GM12892 (cell line): ENCODE data around the gene ALDH3B1.

Source experiments
- POLR2A ChIP-seq: IDR thresholded peaks from 2 replicates; pipeline ENCODE4 v1.6.1; 2011; ENCODE audit warnings: low read depth, low read length, control low read depth
- POLR2AphosphoS5 ChIP-seq: IDR thresholded peaks from 2 replicates; pipeline ENCODE4 v1.6.1; 2011; ENCODE audit warnings: low read depth, low read length, control low read depth

DNA sequence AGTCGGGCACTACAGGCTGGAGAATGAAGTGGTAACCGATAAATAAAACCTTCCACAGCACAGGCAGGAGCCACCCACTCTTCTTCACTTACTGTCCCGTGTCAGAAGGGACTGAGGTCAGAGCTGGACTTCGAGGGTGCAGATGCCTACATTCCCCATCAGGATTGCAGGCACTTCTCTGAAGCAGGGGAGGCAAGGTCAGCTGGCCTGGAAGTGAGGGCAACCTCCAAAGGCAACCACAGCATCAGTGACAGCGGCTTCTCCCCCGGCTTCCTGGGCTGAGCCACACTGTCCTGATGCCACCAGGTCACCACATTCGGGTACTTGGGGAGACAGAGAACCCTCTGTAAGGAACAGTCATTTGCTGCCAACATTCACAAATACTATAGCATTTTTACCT, 51.4 kb downstream of the ALDH3B1 start:
- TF ChIP-seq POLR2A (no peak), POLR2AphosphoS5 (no peak)
